Cerebellar nuclear complex (tissue), 1 donor: Measurements from ENCODE around the gene CALCOCO2.
"Not testable (repeated sequence)": the region's sequence is repeated elsewhere in the genome, so short reads cannot be mapped to it uniquely, and the experiment has no call there.

ENCODE experiments used
- DNase-seq, 2 experiments: peaks; one replicate each; lab custom pipeline; 2025; lab: John Stamatoyannopoulos, UW

The CALCOCO2 gene

GRCh38 chr17:48830840-48831548, at the start of gene CALCOCO2:
Gene CALCOCO2 (plus strand): TSS chr17:48831035. CDS start chr17:48841708, 10,673 bp downstream.
- DNase-seq, result peak; percentile 45 to 82

GRCh38 chr17:48787828-48788227, 43.0 kb upstream of the CALCOCO2 start:
- DNase-seq, result no peak

GRCh38 chr17:48790607-48791127, 40.2 kb upstream of the CALCOCO2 start:
- DNase-seq, result no peak

DNA sequence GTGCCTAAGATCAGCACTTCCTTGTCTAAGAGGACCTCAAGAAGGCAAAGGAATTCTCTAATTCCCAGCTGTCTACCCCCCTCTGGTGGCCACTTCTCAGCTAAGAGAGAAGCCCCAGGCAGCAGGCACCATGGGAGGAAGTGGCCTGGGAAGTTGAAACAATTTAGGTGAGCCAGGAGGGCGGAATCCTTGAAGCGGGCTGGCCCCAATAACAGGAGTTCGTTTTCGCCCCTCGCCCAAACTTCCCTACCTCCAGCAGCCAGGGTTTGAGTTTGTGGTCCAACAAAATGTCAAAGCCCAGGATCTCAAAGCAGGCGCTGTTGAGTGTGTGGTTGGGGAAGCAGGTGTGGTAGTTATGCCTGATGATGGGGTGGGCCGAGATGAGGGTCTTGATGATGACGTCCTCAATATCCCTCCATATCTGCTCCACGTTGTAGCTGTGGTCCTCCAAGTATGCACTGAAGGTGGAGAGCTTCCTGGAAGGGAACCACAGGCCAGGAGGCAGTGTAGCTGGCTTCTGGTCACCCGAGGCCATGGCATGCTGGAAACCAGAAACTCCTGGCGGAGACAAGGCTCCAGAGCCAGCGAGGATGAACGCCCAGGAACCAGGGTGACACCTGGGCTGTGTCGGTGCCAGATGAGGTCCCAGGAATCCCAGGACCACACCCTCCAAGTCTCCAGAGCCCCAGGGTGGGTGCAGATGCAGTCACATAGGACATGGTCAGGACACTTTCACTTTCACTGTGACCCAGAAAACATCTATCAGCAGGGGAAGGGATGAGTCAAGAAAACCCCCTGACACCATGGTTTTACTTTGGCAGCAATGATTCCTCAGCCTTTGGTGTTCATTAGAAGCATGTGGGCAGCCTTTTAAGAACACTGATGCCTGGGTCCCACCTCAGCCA, 39.5 kb upstream of the CALCOCO2 start:
- DNase-seq, result no peak

- DNase-seq, result no peak
Observed at GRCh38 chr17:48792033-48792798, 38.6 kb upstream of the CALCOCO2 start.

DNA sequence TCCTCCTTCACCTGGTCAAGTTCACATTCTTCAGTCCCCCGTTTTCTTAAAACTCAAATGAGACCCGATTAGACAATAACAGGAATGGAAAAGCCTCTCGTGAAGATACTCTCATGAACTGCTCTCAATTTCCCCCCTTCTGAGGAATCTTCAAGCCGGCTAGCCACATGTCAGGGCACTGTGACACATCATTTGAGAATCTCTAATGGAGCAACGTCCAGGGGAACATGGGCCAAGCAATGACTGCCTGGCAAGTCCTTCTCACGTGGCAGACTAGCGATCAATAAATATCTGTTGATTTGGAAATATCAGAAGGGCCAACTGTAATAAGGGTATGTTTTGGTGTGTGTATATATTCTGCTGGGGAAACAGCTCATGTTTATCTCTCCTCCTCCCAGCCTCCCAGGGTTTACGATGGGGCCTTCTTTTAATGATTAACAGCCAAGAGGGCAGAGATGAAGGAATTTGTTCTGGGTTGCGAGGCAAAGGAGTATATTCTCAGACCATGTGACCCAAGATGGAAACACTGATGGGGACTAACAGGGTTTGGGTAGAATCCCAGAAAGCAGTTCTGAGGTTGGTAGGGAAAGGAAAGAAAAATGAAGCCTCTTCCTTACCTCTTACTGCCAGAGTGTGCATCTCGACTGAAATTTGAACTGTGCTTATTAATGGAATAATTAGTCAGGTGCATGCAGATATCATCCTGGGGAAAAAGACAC, 35.2 kb upstream of the CALCOCO2 start:
- no peak for DNase-seq

GRCh38 chr17:48796163-48796522, 34.7 kb upstream of the CALCOCO2 start:
- not testable (repeated sequence) for DNase-seq

DNA sequence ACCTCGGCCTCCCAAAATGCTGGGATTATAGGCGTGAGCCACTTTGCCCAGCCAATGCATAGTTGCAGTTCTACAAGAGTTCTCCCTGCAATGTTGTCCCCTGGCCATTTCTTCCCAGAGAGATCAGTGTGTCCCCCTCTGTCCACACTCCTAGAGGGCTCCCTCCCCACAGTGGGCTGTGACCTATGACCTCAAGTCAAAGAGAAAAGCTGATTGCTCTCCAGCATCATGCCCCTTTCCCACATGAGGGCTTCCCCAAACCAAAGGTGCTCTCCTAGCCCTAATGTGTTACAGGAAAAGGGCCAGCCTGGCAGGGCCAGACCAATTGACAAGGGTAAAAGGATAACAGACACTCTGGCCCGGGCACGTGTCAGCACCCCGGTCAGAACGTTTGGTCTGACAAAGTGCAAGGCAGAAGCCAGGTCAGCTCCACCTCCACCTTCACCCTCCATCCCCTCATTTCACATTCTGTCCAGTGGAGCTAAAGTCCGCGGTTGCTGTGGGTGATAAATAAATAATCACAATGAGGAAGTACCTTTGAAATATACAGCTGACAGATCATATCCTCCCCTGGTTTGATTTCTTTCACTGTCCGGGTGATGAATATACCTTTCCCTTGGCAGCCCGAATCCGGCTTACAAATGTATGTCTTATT, 31.6 kb upstream of the CALCOCO2 start:
- DNase-seq, result no peak

GRCh38 chr17:48800626-48801217, 30.1 kb upstream of the CALCOCO2 start:
- DNase-seq, result no peak

- DNase-seq, result no peak
Observed at GRCh38 chr17:48804936-48805411, 25.9 kb upstream of the CALCOCO2 start.

DNA sequence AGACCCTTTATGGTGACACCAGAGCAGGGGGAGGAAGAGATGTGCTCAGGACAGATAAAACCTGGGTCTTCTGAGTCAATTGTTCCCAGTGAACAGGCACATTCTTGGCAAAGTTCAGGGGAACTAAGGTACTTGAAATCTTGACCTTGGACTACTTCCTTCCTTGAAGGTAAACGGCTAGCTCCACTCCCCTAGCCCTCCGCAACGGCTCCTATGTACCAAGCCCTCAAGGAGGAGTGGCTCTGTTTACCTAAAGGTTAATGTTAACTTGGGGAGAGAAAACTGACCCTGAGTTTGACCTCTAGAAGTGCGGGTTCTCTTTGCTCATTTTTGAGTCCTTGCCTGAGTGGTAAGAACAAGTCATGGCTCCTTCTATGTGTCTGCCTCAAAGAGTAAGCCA, 21.7 kb upstream of the CALCOCO2 start:
- DNase-seq, result no peak

DNA sequence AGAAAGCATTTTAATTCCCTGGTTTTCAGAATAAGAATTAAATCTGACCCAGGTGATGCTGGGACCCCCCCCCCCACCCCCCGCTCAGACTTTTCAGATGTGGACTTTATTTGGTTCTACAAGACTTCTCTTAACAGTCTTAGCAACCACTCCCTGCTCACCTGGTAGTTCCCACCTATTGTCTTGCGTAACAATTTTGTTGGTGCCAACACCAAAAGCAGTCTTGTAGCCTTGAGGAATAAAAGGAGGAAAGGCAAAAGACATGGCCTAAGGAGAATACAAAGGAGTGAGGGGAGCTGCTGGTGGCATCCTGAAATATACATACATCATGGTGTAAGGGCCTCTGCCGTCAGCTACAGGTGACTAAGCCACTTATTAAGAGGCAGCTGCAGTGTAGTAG, 18.8 kb upstream of the CALCOCO2 start:
- DNase-seq, result no peak

DNA sequence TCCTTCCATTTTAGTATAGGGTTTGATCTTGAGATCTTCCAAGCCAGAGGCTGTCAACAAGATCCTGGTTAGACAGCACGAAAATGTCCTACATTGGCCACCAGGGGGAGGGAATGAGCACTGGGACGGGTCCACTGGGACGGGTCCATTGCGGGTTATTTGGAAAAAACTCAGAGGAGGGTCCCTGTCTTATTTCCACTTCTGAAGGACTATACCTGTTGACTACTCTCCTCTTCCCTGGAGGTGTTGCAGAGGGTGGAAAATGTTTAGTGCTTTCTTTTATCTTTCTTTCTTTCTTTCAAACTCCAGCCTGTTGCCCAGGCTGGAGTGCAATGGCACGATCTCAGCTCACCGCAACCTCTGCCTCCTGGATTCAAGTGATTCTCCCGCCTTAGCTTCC, 16.3 kb upstream of the CALCOCO2 start:
- DNase-seq, result no peak

DNA sequence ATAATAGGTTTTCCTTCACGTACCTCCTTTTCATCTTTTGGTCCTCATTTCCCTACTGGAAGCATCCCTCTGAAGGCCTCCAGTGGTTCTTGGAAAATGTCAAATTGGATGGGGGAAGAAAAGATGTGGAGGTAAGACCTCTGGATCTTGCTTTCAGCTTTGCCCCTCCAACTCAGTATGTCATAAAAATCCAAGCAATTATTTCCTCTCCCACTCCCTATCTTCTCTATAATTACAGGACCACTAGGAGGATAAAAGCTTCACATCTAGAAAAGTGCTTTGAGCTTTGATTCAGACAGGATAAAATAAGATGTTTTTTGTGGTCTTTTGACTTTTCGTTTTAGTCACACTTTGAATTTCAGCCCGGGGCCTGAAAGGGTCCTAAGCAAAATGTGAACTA, 15.5 kb upstream of the CALCOCO2 start:
- no peak for DNase-seq

GRCh38 chr17:48816438-48816773, 14.4 kb upstream of the CALCOCO2 start:
- DNase-seq, result no peak

DNA sequence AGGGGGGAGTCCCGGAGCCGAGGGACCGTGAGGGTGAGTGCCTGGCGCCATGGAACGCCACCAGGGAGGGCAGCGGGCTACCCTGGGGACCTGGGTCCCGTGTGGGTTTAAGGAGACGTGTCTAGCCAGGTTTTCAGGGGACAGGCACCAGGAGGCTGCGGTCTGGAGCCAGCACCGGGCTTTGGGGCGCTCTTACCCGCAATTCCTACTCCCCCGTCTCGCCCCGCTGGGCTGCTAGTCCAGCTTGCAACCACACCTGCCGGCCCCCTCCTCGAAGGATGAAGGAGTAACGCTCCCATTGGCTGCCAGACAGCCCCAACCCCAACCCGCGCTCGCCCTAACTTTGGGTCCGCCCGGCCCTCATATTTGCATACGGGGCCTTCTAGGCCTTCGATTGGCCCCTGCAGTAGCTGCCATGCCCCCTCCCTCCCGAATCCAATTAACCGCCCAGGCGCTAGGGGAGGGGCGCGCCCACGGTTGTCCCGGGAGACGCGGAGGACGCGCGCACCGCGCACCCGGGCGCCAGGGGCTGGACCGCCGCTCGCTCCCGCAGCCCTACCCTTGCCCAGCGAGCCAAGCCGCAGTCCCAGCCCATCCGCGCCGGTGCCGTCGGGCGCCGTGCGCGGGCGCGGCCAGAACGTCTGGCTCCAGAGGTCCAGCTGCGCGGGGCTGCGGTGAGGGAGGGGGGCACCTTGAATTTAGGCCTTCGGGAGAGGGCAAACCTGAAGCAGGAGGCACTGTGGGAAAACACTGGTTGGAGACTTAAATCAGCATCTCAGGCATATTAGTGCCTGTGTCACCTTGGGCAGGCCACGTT, 13.9 kb upstream of the CALCOCO2 start, which contains the start of gene TTLL6:
Gene TTLL6, minus strand, starts transcription at position 456 of the 817 bp plus-strand sequence. Its CDS starts 157 bp downstream, at position 299.
- DNase-seq, result no peak

DNA sequence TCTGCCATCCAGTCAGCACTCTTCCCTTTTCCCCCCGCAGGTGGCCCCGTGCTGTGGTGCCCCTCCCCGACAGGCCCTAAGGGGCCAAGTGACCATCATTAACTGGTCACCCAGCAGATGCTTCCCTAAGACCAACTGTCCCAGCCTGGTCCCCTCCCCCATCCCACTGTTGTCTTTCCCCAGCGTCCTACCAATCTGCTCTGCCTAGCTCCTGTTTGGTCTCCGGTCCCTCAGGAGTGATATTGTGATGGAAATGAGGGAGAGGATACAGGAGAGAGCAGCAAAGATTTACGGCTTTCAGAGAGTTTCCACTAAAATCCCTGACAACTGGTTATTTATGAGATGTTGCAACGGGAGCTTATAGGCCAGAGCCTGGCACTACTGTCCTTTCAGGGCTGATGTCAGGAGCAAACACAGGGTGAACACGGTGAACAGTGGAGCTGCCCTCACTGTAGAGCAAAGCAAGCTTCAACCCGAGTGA, 12.4 kb upstream of the CALCOCO2 start:
- no peak for DNase-seq

- DNase-seq, result no peak
Observed at GRCh38 chr17:48819466-48819865, 11.4 kb upstream of the CALCOCO2 start.

- not testable (repeated sequence) for DNase-seq
Observed at GRCh38 chr17:48820936-48821335, 9.9 kb upstream of the CALCOCO2 start.
